Adrenal gland (tissue), 12 donors: ENCODE data around the gene DYNLT2B. TPM values are rescaled to one million over a fixed set of nuclear protein-coding genes. Genes with fewer than 3 reads are reported as not detected.

ENCODE experiments used
- DNase-seq, 7 donors: peaks; one replicate each; pipeline ENCODE4 v3.0.0-alpha.2; 2019 to 2020
- H3K27ac ChIP-seq, 5 donors: fragments of 200-600 bp; sonication (generic) in 4 of 5; 1 replicate in 3 of 5; 2 replicates in 2 of 5; pipeline versions ENCODE4 v1.5.1 to v1.8.0; 2016 to 2020; ENCODE audit warnings: mild to moderate bottlenecking in 1 of 5
- H3K27me3 ChIP-seq: fragments of 200-600 bp; 2 replicates; pipeline ENCODE4 v1.8.0; 2021
- H3K36me3 ChIP-seq, 2 donors: fragments of 200-600 bp; replicated peaks in 1 of 2; 1 replicate in 1 of 2; 2 replicates in 1 of 2; pipeline versions ENCODE4 v1.5.1 to v1.8.0; 2018 to 2022
- H3K4me1 ChIP-seq, 2 donors: fragments of 200-600 bp; replicated peaks in 1 of 2; 1 replicate in 1 of 2; 2 replicates in 1 of 2; pipeline versions ENCODE4 v1.5.1 to v1.8.0; 2018 to 2021
- H3K4me3 ChIP-seq, 4 donors: fragments of 200-600 bp; sonication (generic) in 3 of 4; one replicate each; pipeline ENCODE4 v1.5.1; 2016 to 2018
- H3K9me3 ChIP-seq, 3 donors: fragments of 200-600 bp; sonication (generic) in 1 of 3; replicated peaks in 1 of 3; 1 replicate in 2 of 3; 2 replicates in 1 of 3; pipeline versions ENCODE4 v1.5.1 to v1.8.0; 2016 to 2021
- CTCF ChIP-seq, 6 experiments: fragments of 450-650 bp in 4 of 6; fragments of 200-600 bp in 2 of 6; sonication (generic) in 1 of 6; IDR thresholded peaks; 1 replicate in 5 of 6; 2 replicates in 1 of 6; pipeline versions ENCODE4 v1.5.1 to v1.8.0; 2016 to 2021; ENCODE audit warnings: antibody characterized with exemption in 6 of 6, mild to moderate bottlenecking in 2 of 6, moderate library complexity in 1 of 6
- POLR2A ChIP-seq, 2 donors: fragments of 450-650 bp; IDR thresholded peaks; one replicate each; pipeline ENCODE4 v1.6.1; 2017; ENCODE audit warnings: antibody characterized with exemption in 2 of 2, mild to moderate bottlenecking in 2 of 2, moderate library complexity in 1 of 2
- WGBS, 4 donors: extraction: QIAGEN DNeasy Blood & Tissue Kit in 2 of 4; methylation state at CpG; one replicate each; pipeline versions ENCODE4 v1.1.5 to v1.1.7; 2013 to 2017; 5-methylcytosine and 5-hydroxymethylcytosine counted together
- intact Hi-C, 2 donors: fragments of 100-400 bp; cut with DNase I; formaldehyde crosslinking; loops; one replicate each; pipeline versions ENCODE4 v1.14.1 to v1.15.0; 2022 to 2023
- polyA plus RNA-seq, 3 donors: library from polyadenylated mRNA; stranded (reverse); fragments of 200-250 nt in 2 of 3; fragments of 350-450 nt in 1 of 3; fragmentation: Illumina TruSeq in 1 of 3; extraction: RNeasy Lipid Tissue Mini Kit (QIAGEN cat#74804) in 1 of 3; gene quantifications; one replicate each; pipeline ENCODE4 v1.2.3, GENCODE V29; 2013 to 2014
- total RNA-seq, 9 donors: library from RNA; depleted of rRNA in 4 of 9; stranded (reverse); fragments of >200 nt in 4 of 9; fragments of 120-200 nt in 1 of 9; fragmentation: NEBNext Ultra II Directional in 1 of 9; extraction: Animal tissue kit (Norgen Biotek cat#: 25700) in 1 of 9; gene quantifications; one replicate each; pipeline versions ENCODE4 v1.1.0 to v1.2.4, GENCODE V29; 2013 to 2023
- donor health status: healthy with polysubstance abuse.
- donor health status: Bipolar disorder and iron deficiency.
- donor health status: DM: yes; HTN: yes; CAD: no.
- donor health status: DM: no; HTN: no; CAD: no.
- donor health status: DM: no; HTN: no; CAD: no.
- donor health status: DM: yes; HTN: yes; CAD: no.

Gene DYNLT2B
- total and polyA plus RNA-seq, 12 donors = 3.4 to 34.5 (median 11.5) TPM

DNA sequence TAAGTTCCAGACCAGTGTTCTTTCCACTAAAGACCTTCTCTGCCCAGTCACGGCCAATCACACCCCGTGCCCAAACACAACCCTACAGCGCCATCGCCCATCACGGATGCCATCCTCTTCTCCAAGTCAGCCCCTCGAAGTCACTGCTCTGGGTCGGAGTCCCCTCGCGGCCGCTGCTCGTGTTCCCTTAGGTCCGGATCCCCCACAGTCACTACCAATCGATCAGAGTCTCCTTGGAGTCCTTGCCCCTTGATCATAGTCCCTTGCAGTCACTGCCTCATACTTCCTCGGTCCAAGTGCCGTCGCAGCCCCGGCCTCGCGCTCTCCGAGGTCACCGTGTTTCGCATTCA, 31.0 kb downstream of the DYNLT2B start:
- Histone ChIP-seq H3K4me3 (peak overlapping the region; percentile 66 to 100 (median 77)), H3K27me3 (no peaks in the 10 kb centered on the region), H3K27ac (peak overlapping the region; percentile 85 to 97 (median 91)), H3K9me3 (no peaks in the 10 kb centered on the region), H3K4me1 (peaks cover 35 to 43% of the 10 kb centered on the region in 2 donors), H3K36me3 (no peaks in the 10 kb centered on the region)
- intact Hi-C loops = no loop called here
- WGBS, 4 donors = 0 to 4% (median 0%) methylated on average over 17 to 22 of the region's 22 CpGs
- peak in 3 of 7 donors; percentile 38 to 47 (median 43) for DNase-seq
- no peak for TF ChIP-seq CTCF (IDR thresholded peaks at IDR 0.05)
- TF ChIP-seq POLR2A (IDR thresholded peaks at IDR 0.05) = no peak

DNA sequence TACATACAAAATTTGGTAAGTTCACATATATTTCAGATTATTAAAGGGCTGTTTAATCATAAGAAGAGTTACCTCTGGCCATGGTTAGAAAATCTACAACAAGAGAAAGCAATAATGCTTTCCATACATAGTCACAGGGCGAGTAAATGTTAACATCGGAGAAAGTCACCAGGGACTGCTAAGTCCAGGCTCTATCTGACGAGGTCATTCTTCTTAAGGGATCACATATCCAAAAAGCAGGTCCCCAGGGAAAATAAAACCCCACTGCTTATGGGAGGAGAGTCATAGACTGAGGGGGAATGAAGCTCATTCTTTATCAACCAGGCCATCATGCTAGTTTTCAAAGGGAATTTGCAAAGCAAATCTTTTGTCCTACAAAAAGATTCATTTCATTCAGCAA, 33.6 kb downstream of the DYNLT2B start:
- no peaks in the 10 kb centered on the region for H3K27me3 ChIP-seq
- intact Hi-C loops = no loop called here
- no peak for DNase-seq
- peaks cover 35 to 52% of the 10 kb centered on the region in 2 donors for H3K4me1 ChIP-seq
- WGBS, 4 donors = 40 to 67% (median 60%) methylated on average over 3 of the region's 3 CpGs
- no peaks in the 10 kb centered on the region for H3K36me3 ChIP-seq
- H3K4me3 ChIP-seq = no peak overlapping the region
- TF ChIP-seq CTCF (IDR thresholded peaks at IDR 0.05) (no peak), POLR2A (IDR thresholded peaks at IDR 0.05) (no peak)
- peak overlapping the region in 2 of 5 donors; percentile 11 to 27 for H3K27ac ChIP-seq
- no peaks in the 10 kb centered on the region for H3K9me3 ChIP-seq

DNA sequence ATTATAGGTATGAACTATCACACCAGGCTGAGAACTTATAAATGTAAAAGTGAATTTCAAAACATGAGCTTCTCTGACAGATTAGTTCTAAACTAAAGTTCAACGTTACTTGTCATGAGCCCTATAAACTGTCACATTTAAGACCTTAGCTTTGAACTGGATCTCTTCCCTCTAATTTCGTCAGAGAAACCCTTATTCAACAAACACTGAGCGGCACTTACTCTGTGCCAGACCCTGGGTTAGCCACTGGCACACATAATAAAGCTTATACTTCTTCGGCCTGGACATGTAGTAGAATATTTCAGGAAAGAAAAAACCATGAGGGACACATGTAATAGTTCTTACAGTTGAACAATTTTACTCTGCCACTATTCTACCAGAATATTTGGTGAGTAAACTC, 36.1 kb downstream of the DYNLT2B start:
- H3K27ac ChIP-seq = no peak overlapping the region
- peaks cover 35 to 62% of the 10 kb centered on the region in 2 donors for H3K4me1 ChIP-seq
- no peak overlapping the region for H3K4me3 ChIP-seq
- no peaks in the 10 kb centered on the region for H3K27me3 ChIP-seq
- H3K36me3 ChIP-seq = no peaks in the 10 kb centered on the region
- 81 to 93% (median 84%) methylated on average over 4 of the region's 4 CpGs for WGBS, 4 donors
- H3K9me3 ChIP-seq = no peaks in the 10 kb centered on the region
- TF ChIP-seq POLR2A (IDR thresholded peaks at IDR 0.05) = no peak
- TF ChIP-seq CTCF (IDR thresholded peaks at IDR 0.05) = no peak
- intact Hi-C loops = no loop called here
- DNase-seq = no peak

DNA sequence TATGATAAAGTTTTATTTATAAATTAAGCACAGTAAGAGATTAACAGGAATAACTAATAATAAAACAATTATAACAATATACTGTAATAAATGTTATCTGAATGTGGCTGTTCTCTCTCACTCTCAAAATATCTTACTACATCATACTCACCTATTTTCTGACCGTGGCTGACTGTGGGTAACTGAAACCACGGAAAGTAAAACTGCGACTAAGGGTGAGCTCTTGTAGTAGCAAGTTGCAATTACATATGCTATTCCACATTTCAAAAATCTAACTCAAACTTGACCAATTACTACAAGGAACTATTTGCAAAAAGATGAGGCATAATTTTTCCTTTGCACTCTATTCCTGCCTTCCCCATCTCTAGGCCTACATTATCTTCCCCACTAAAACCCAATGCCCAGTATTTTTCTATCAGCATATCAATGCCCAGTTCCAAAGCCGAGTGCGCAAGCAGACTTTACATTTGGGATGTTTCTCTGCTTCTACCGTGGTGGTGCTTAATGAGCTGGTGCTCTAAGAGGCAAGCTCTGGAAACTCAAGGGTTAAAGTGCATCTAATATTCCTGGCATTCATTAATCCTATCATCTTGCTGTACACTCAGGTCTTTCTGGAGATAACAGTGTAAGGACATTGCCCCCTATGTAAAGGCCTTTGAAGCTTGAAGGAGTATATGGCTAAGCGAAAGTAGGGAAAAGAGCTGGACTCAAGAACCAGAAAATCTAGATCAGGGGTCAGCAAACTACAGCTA, 37.2 kb downstream of the DYNLT2B start:
- peaks cover 26 to 52% of the 10 kb centered on the region in 2 donors for H3K4me1 ChIP-seq
- WGBS, 4 donors = 83 to 90% (median 88%) methylated on average over 7 of the region's 7 CpGs
- H3K27me3 ChIP-seq = no peaks in the 10 kb centered on the region
- no peak for DNase-seq
- no peak overlapping the region for H3K27ac ChIP-seq
- TF ChIP-seq POLR2A (IDR thresholded peaks at IDR 0.05) = no peak
- no peaks in the 10 kb centered on the region for H3K36me3 ChIP-seq
- H3K4me3 ChIP-seq = no peak overlapping the region
- intact Hi-C loops = no loop called here
- H3K9me3 ChIP-seq = no peaks in the 10 kb centered on the region

DNA sequence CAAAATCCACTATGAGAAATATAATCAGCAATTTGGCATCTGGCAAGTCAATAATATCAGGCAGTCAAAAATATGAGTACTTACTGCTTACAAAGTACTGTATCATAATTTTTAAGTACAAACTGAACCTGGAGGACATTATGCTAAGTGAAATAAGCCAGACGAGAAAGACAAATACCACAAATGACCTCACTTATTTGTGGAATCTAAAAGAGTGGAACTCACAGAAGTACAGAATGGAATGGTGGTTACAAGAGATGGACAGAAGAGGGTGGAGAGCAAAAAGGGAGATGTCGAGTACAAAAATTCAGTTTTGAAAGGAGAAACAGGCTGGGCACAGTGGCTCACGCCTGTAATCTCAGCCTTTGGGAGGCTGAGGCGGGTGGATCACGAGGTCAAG, 42.9 kb downstream of the DYNLT2B start:
- no peaks in the 10 kb centered on the region for H3K9me3 ChIP-seq
- peaks cover 0 to 5% of the 10 kb centered on the region in 2 donors for H3K36me3 ChIP-seq
- H3K4me1 ChIP-seq = peaks cover 7 to 22% of the 10 kb centered on the region in 2 donors
- no peak for TF ChIP-seq CTCF (IDR thresholded peaks at IDR 0.05)
- no peak for TF ChIP-seq POLR2A (IDR thresholded peaks at IDR 0.05)
- H3K27ac ChIP-seq = no peak overlapping the region
- no peaks in the 10 kb centered on the region for H3K27me3 ChIP-seq
- intact Hi-C loops = no loop called here
- H3K4me3 ChIP-seq = no peak overlapping the region
- no peak for DNase-seq
- 92 to 95% (median 95%) methylated on average over 5 of the region's 5 CpGs for WGBS, 4 donors
